ENCODE data around the gene FYN.

Gene FYN

GRCh38 chr6:111625099-111625416 lies 248.2 kb downstream of the FYN start:
- no peak for TF ChIP-seq CTCF (IDR thresholded peaks at IDR 0.05; ENCODE audit: low read depth, low read length, missing control alignments)
- DNase-seq (ENCODE audit: low read depth): no peak
- H3K4me3 ChIP-seq (ENCODE audit: low read depth, low read length): no peak overlapping the region

GRCh38 chr6:111624401-111625098 lies 248.7 kb downstream of the FYN start:
- no peak overlapping the region for H3K4me3 ChIP-seq (ENCODE audit: low read depth, low read length)
- TF ChIP-seq CTCF (IDR thresholded peaks at IDR 0.05; ENCODE audit: low read depth, low read length, missing control alignments): no peak
- DNase-seq (ENCODE audit: low read depth): no peak

GRCh38 chr6:111623046-111623718 lies 250.1 kb downstream of the FYN start:
- H3K4me3 ChIP-seq (ENCODE audit: low read depth, low read length): no peak overlapping the region
- DNase-seq (ENCODE audit: low read depth): no peak
- TF ChIP-seq CTCF (IDR thresholded peaks at IDR 0.05; ENCODE audit: low read depth, low read length, missing control alignments): no peak

- no peak for DNase-seq (ENCODE audit: low read depth)
- TF ChIP-seq CTCF (IDR thresholded peaks at IDR 0.05; ENCODE audit: low read depth, low read length, missing control alignments): no peak
- no peak overlapping the region for H3K4me3 ChIP-seq (ENCODE audit: low read depth, low read length)
These were observed 253.1 kb downstream of the FYN start for GRCh38 chr6:111620169-111620568.

- no peak for DNase-seq (ENCODE audit: low read depth)
These were observed 254.8 kb downstream of the FYN start for GRCh38 chr6:111618407-111618806.

GRCh38 chr6:111617149-111617548 lies 256.1 kb downstream of the FYN start:
- no peak for DNase-seq (ENCODE audit: low read depth)
- H3K4me3 ChIP-seq (ENCODE audit: low read depth, low read length): no peak overlapping the region
- no peak for TF ChIP-seq CTCF (IDR thresholded peaks at IDR 0.05; ENCODE audit: low read depth, low read length, missing control alignments)

More at GRCh38 chr6:111618407-111618806, 254.8 kb downstream of the FYN start:
- TF ChIP-seq CTCF (IDR thresholded peaks at IDR 0.05; ENCODE audit: low read depth, low read length, missing control alignments): no peak
- H3K4me3 ChIP-seq (ENCODE audit: low read depth, low read length): no peak overlapping the region

Data from GM12864 (cell line).